Upper lobe of left lung (tissue), 6 donors: ENCODE measurements around the gene URGCP. TPM values are rescaled to one million over a fixed set of nuclear protein-coding genes. Genes with fewer than 3 reads are reported as not detected.

Experiments used
- ATAC-seq, 2 donors: fragments of 200-7000 bp; cut with Tn5 transposase; one replicate each; pipeline ENCODE4 v1.9.1; 2022; ENCODE audit warnings: mild to moderate bottlenecking in 2 of 2, moderate library complexity in 2 of 2; ENCODE audit not compliant: low FRiP score in 2 of 2
- DNase-seq, 2 donors: peaks; one replicate each; pipeline ENCODE4 v3.0.0-alpha.2; 2019 to 2020
- H3K27ac ChIP-seq, 4 donors: fragments of 200-600 bp; sonication (generic); one replicate each; pipeline ENCODE4 v1.5.1; 2016 to 2019
- H3K27me3 ChIP-seq, 4 donors: fragments of 200-600 bp; sonication (generic); one replicate each; pipeline ENCODE4 v1.5.1; 2017 to 2019
- H3K36me3 ChIP-seq, 4 donors: fragments of 200-600 bp; sonication (generic); one replicate each; pipeline ENCODE4 v1.5.1; 2016 to 2019
- H3K4me1 ChIP-seq, 4 donors: fragments of 200-600 bp; sonication (generic); one replicate each; pipeline ENCODE4 v1.5.1; 2018 to 2019
- H3K4me3 ChIP-seq, 4 donors: fragments of 200-600 bp; sonication (generic); one replicate each; pipeline ENCODE4 v1.5.1; 2017 to 2019; ENCODE audit warnings: mild to moderate bottlenecking in 2 of 4, moderate library complexity in 1 of 4
- H3K9me3 ChIP-seq, 4 donors: fragments of 200-600 bp; sonication (generic); one replicate each; pipeline ENCODE4 v1.5.1; 2018 to 2019
- CTCF ChIP-seq, 6 experiments: fragments of 450-650 bp in 4 of 6; fragments of 200-600 bp in 2 of 6; sonication (generic) in 2 of 6; IDR thresholded peaks; one replicate each; pipeline ENCODE4 v1.5.1; 2016 to 2019; ENCODE audit warnings: antibody characterized with exemption in 6 of 6
- EP300 ChIP-seq, 4 donors: sonication (generic); formaldehyde crosslinking; IDR thresholded peaks; one replicate each; pipeline ENCODE4 v1.5.1; 2017; ENCODE audit warnings: antibody characterized with exemption in 4 of 4, control low read depth in 2 of 4
- POLR2A ChIP-seq, 4 donors: fragments of 450-650 bp; IDR thresholded peaks; one replicate each; pipeline ENCODE4 v1.5.1; 2016 to 2017; ENCODE audit warnings: antibody characterized with exemption in 4 of 4, mild to moderate bottlenecking in 2 of 4
- POLR2AphosphoS5 ChIP-seq, 2 donors: sonication (generic); formaldehyde crosslinking; IDR thresholded peaks; one replicate each; pipeline ENCODE4 v1.5.1; 2017; ENCODE audit warnings: antibody characterized with exemption in 2 of 2
- WGBS, 2 donors: methylation state at CpG; one replicate each; pipeline ENCODE4 v1.1.5; 2017 to 2018; 5-methylcytosine and 5-hydroxymethylcytosine counted together
- total RNA-seq, 6 donors: library from RNA; depleted of rRNA in 4 of 6; stranded (reverse); fragments of >200 nt in 4 of 6; gene quantifications; one replicate each; pipeline versions ENCODE4 v1.1.0 to v1.2.1, GENCODE V29; 2016 to 2021
- donor health status: DM: no; HTN: no; CAD: no; lungs with moderate emphysema.
- donor health status: DM: no; HTN: yes; CAD: no; lungs with severe emphysema.

URGCP gene
- total RNA-seq, 6 donors from 2014 or later = 24.1 to 31.4 (median 29.4) TPM

- DNase-seq (no peak), ATAC-seq (no peak)
- Histone ChIP-seq H3K9me3 (no peaks in the 10 kb centered on the region), H3K4me3 (no peak overlapping the region), H3K4me1 (no peaks in the 10 kb centered on the region), H3K27ac (no peak overlapping the region), H3K27me3 (no peaks in the 10 kb centered on the region), H3K36me3 (no peaks in the 10 kb centered on the region)
- TF ChIP-seq POLR2A (IDR thresholded peaks at IDR 0.05) (no peak), POLR2AphosphoS5 (IDR thresholded peaks at IDR 0.05) (no peak), EP300 (IDR thresholded peaks at IDR 0.05) (no peak), CTCF (IDR thresholded peaks at IDR 0.05) (no peak)
These were observed 51.2 kb downstream of the URGCP start for GRCh38 chr7:43855176-43855575.

GRCh38 chr7:43851805-43852204 lies 54.6 kb downstream of the URGCP start:
- DNase-seq = no peak
- Histone ChIP-seq H3K9me3 (no peaks in the 10 kb centered on the region), H3K27me3 (no peaks in the 10 kb centered on the region), H3K27ac (no peak overlapping the region), H3K36me3 (no peaks in the 10 kb centered on the region), H3K4me3 (no peak overlapping the region), H3K4me1 (no peaks in the 10 kb centered on the region)
- TF ChIP-seq EP300 (IDR thresholded peaks at IDR 0.05) (no peak), POLR2AphosphoS5 (IDR thresholded peaks at IDR 0.05) (no peak), POLR2A (IDR thresholded peaks at IDR 0.05) (no peak), CTCF (IDR thresholded peaks at IDR 0.05) (no peak)
- 86 to 88% methylated on average over 2 of the region's 2 CpGs for WGBS, 2 donors
- ATAC-seq = no peak

- no peaks in the 10 kb centered on the region for H3K9me3 ChIP-seq
- H3K4me3 ChIP-seq = no peak overlapping the region
- no peak for ATAC-seq
- TF ChIP-seq POLR2AphosphoS5 (IDR thresholded peaks at IDR 0.05) (no peak), POLR2A (IDR thresholded peaks at IDR 0.05) (no peak), EP300 (IDR thresholded peaks at IDR 0.05) (no peak), CTCF (IDR thresholded peaks at IDR 0.05) (no peak)
- no peaks in the 10 kb centered on the region for H3K36me3 ChIP-seq
- no peaks in the 10 kb centered on the region for H3K27me3 ChIP-seq
- no peaks in the 10 kb centered on the region for H3K4me1 ChIP-seq
- no peak overlapping the region for H3K27ac ChIP-seq
- no peak for DNase-seq
- WGBS, 2 donors = 89 to 91% methylated on average over 5 of the region's 5 CpGs
These were observed 55.9 kb downstream of the URGCP start for GRCh38 chr7:43850348-43851116.

- Histone ChIP-seq H3K9me3 (no peaks in the 10 kb centered on the region), H3K36me3 (no peaks in the 10 kb centered on the region), H3K4me3 (no peak overlapping the region), H3K4me1 (no peaks in the 10 kb centered on the region), H3K27me3 (no peaks in the 10 kb centered on the region), H3K27ac (no peak overlapping the region)
- 48 to 78% methylated on average over 2 of the region's 2 CpGs for WGBS, 2 donors
- TF ChIP-seq EP300 (IDR thresholded peaks at IDR 0.05) = no peak
- TF ChIP-seq POLR2A (IDR thresholded peaks at IDR 0.05) = no peak
- no peak for TF ChIP-seq POLR2AphosphoS5 (IDR thresholded peaks at IDR 0.05)
- TF ChIP-seq CTCF (IDR thresholded peaks at IDR 0.05) = no peak
- ATAC-seq = no peak
- DNase-seq = no peak
These were observed 57.3 kb downstream of the URGCP start for GRCh38 chr7:43849047-43849446.

- no peak for TF ChIP-seq CTCF (IDR thresholded peaks at IDR 0.05)
- Histone ChIP-seq H3K4me3 (no peak overlapping the region), H3K9me3 (no peaks in the 10 kb centered on the region), H3K36me3 (no peaks in the 10 kb centered on the region), H3K27me3 (no peaks in the 10 kb centered on the region), H3K4me1 (no peaks in the 10 kb centered on the region), H3K27ac (no peak overlapping the region)
- DNase-seq (no peak), ATAC-seq (no peak)
- WGBS, 2 donors = 34 to 52% methylated on average over 3 to 4 of the region's 4 CpGs
These were observed 58.9 kb downstream of the URGCP start for GRCh38 chr7:43847496-43847895.
